ENCODE measurements around the gene BACE1. TPM values are rescaled to one million over a fixed set of nuclear protein-coding genes. Genes with fewer than 3 reads are reported as not detected.
"Not testable (repeated sequence)": the region's sequence is repeated elsewhere in the genome, so short reads cannot be mapped to it uniquely, and the experiment has no call there.

Gene BACE1
- total RNA-seq: under 1 TPM; 0.16 to 0.17 TPM

GRCh38 chr11:117316197-117316961 is at the start of gene BACE1:
Gene BACE1 (minus strand): TSS chr11:117316256. CDS start chr11:117315795, 461 bp downstream.
- Mint-ChIP-seq H3K36me3 (ENCODE audit: low read depth) (no peaks in the 10 kb centered on the region), H3K9me3 (no peaks in the 10 kb centered on the region), H3K27ac (peak within 1 kb of the TSS; percentile 6), H3K4me1 (peaks cover 5% of the 10 kb centered on the region), H3K27me3 (peaks cover 6% of the 10 kb centered on the region), H3K4me3 (peak within 1 kb of the TSS; percentile 64)
- peak; percentile 42 for ATAC-seq (replicated peaks)

- ATAC-seq (replicated peaks): no peak
- no peak overlapping the region for H3K27ac Mint-ChIP-seq
These were observed 45.4 kb upstream of the BACE1 start for GRCh38 chr11:117361432-117361831.

GRCh38 chr11:117356126-117356890 is 40.3 kb upstream of the BACE1 start:
- H3K27me3 Mint-ChIP-seq: no peaks in the 10 kb centered on the region
- no peaks in the 10 kb centered on the region for H3K9me3 Mint-ChIP-seq
- ATAC-seq (replicated peaks): no peak
- no peak overlapping the region for H3K4me3 Mint-ChIP-seq
- H3K4me1 Mint-ChIP-seq: no peaks in the 10 kb centered on the region
- peaks cover 79% of the 10 kb centered on the region for H3K36me3 Mint-ChIP-seq (ENCODE audit: low read depth)
- H3K27ac Mint-ChIP-seq: no peak overlapping the region

More at GRCh38 chr11:117361432-117361831, 45.4 kb upstream of the BACE1 start:
- no peaks in the 10 kb centered on the region for H3K27me3 Mint-ChIP-seq
- H3K4me1 Mint-ChIP-seq: no peaks in the 10 kb centered on the region
- no peaks in the 10 kb centered on the region for H3K9me3 Mint-ChIP-seq
- no peak overlapping the region for H3K4me3 Mint-ChIP-seq
- H3K36me3 Mint-ChIP-seq (ENCODE audit: low read depth): peaks cover 87% of the 10 kb centered on the region

GRCh38 chr11:117354550-117354949 is 38.5 kb upstream of the BACE1 start:
- H3K27ac Mint-ChIP-seq: no peak overlapping the region
- peaks cover 80% of the 10 kb centered on the region for H3K36me3 Mint-ChIP-seq (ENCODE audit: low read depth)
- H3K9me3 Mint-ChIP-seq: no peaks in the 10 kb centered on the region
- no peak for ATAC-seq (replicated peaks)
- no peaks in the 10 kb centered on the region for H3K4me1 Mint-ChIP-seq
- no peaks in the 10 kb centered on the region for H3K27me3 Mint-ChIP-seq
- no peak overlapping the region for H3K4me3 Mint-ChIP-seq

- H3K4me1 Mint-ChIP-seq: no peaks in the 10 kb centered on the region
- no peak overlapping the region for H3K4me3 Mint-ChIP-seq
- peak; percentile 48 for ATAC-seq (replicated peaks)
- peaks cover 84% of the 10 kb centered on the region for H3K36me3 Mint-ChIP-seq (ENCODE audit: low read depth)
- H3K27ac Mint-ChIP-seq: no peak overlapping the region
- H3K9me3 Mint-ChIP-seq: no peaks in the 10 kb centered on the region
- H3K27me3 Mint-ChIP-seq: no peaks in the 10 kb centered on the region
These were observed 29.0 kb upstream of the BACE1 start for GRCh38 chr11:117345039-117345438.

- Mint-ChIP-seq H3K27ac (peak overlapping the region; percentile 56), H3K36me3 (ENCODE audit: low read depth) (peaks cover 61% of the 10 kb centered on the region), H3K9me3 (no peaks in the 10 kb centered on the region), H3K4me3 (no peak overlapping the region), H3K27me3 (no peaks in the 10 kb centered on the region), H3K4me1 (peaks cover 8% of the 10 kb centered on the region)
- no peak for ATAC-seq (replicated peaks)
These were observed 21.0 kb upstream of the BACE1 start for GRCh38 chr11:117337076-117337475.

- Mint-ChIP-seq H3K4me1 (peaks cover 11% of the 10 kb centered on the region), H3K27me3 (no peaks in the 10 kb centered on the region), H3K9me3 (no peaks in the 10 kb centered on the region), H3K4me3 (no peak overlapping the region), H3K36me3 (ENCODE audit: low read depth) (peaks cover 44% of the 10 kb centered on the region), H3K27ac (no peak overlapping the region)
- no peak for ATAC-seq (replicated peaks)
These were observed 19.3 kb upstream of the BACE1 start for GRCh38 chr11:117335399-117335798.

GRCh38 chr11:117334896-117335295 is 18.8 kb upstream of the BACE1 start:
- Mint-ChIP-seq H3K27me3 (no peaks in the 10 kb centered on the region), H3K9me3 (no peaks in the 10 kb centered on the region), H3K4me1 (peaks cover 15% of the 10 kb centered on the region), H3K27ac (no peak overlapping the region), H3K4me3 (no peak overlapping the region), H3K36me3 (ENCODE audit: low read depth) (peaks cover 39% of the 10 kb centered on the region)
- ATAC-seq (replicated peaks): no peak

- H3K4me1 Mint-ChIP-seq: peaks cover 17% of the 10 kb centered on the region
- peak overlapping the region; percentile 59 for H3K27ac Mint-ChIP-seq
- no peaks in the 10 kb centered on the region for H3K9me3 Mint-ChIP-seq
- no peak for ATAC-seq (replicated peaks)
- H3K27me3 Mint-ChIP-seq: no peaks in the 10 kb centered on the region
- H3K36me3 Mint-ChIP-seq (ENCODE audit: low read depth): peaks cover 29% of the 10 kb centered on the region
- no peak overlapping the region for H3K4me3 Mint-ChIP-seq
These were observed 17.9 kb upstream of the BACE1 start for GRCh38 chr11:117333917-117334316.

- H3K36me3 Mint-ChIP-seq (ENCODE audit: low read depth): peaks cover 18% of the 10 kb centered on the region
- H3K27me3 Mint-ChIP-seq: no peaks in the 10 kb centered on the region
- H3K9me3 Mint-ChIP-seq: no peaks in the 10 kb centered on the region
- ATAC-seq (replicated peaks): no peak
- no peak overlapping the region for H3K4me3 Mint-ChIP-seq
- H3K4me1 Mint-ChIP-seq: peaks cover 14% of the 10 kb centered on the region
- no peak overlapping the region for H3K27ac Mint-ChIP-seq
These were observed 16.8 kb upstream of the BACE1 start for GRCh38 chr11:117332843-117333242.

GRCh38 chr11:117328375-117329010 is 12.4 kb upstream of the BACE1 start:
- Mint-ChIP-seq H3K36me3 (ENCODE audit: low read depth) (no peaks in the 10 kb centered on the region), H3K27me3 (no peaks in the 10 kb centered on the region), H3K4me1 (peaks cover 10% of the 10 kb centered on the region), H3K4me3 (no peak overlapping the region), H3K9me3 (no peaks in the 10 kb centered on the region), H3K27ac (no peak overlapping the region)
- ATAC-seq (replicated peaks): peak; percentile 11

GRCh38 chr11:117327567-117328374 is 11.7 kb upstream of the BACE1 start, which contains the start of gene CEP164:
Gene CEP164 (plus strand): TSS chr11:117327854. CDS start chr11:117338587, 10,733 bp downstream.
- Mint-ChIP-seq H3K4me1 (peaks cover 10% of the 10 kb centered on the region), H3K27ac (no peak within 1 kb of the TSS), H3K36me3 (ENCODE audit: low read depth) (no peaks in the 10 kb centered on the region), H3K27me3 (no peaks in the 10 kb centered on the region), H3K4me3 (no peak within 1 kb of the TSS), H3K9me3 (no peaks in the 10 kb centered on the region)
- ATAC-seq (replicated peaks): peak; percentile 98

GRCh38 chr11:117327255-117327566 is 11.2 kb upstream of the BACE1 start:
- not testable (repeated sequence) for H3K9me3 Mint-ChIP-seq; H3K4me1 Mint-ChIP-seq; H3K36me3 Mint-ChIP-seq (ENCODE audit: low read depth); H3K4me3 Mint-ChIP-seq; ATAC-seq (replicated peaks); H3K27ac Mint-ChIP-seq; H3K27me3 Mint-ChIP-seq

- Mint-ChIP-seq H3K9me3 (no peaks in the 10 kb centered on the region), H3K4me3 (no peak overlapping the region), H3K4me1 (peaks cover 5% of the 10 kb centered on the region), H3K27ac (no peak overlapping the region), H3K27me3 (peaks cover 6% of the 10 kb centered on the region), H3K36me3 (ENCODE audit: low read depth) (no peaks in the 10 kb centered on the region)
- ATAC-seq (replicated peaks): no peak
These were observed 3.3 kb upstream of the BACE1 start for GRCh38 chr11:117319214-117319840.

Measured in activated T-helper 17 cell treated with anti-CD3 and anti-CD28 coated beads, Interleukin-2, amount 50 U/mL, for 72 hours (primary cell).